NCI-H69 (cell line): Measurements from ENCODE around the gene B9D1.
A peak's percentile ranks its signal among the peaks of the same experiment; 100 is the strongest.

Source experiments
- DNase-seq: peaks from one replicate; lab custom pipeline; 2025; lab: John Stamatoyannopoulos, UW

Gene B9D1

GRCh38 chr17:19319771-19320505 lies 42.6 kb downstream of the B9D1 start:
- DNase-seq: no peak

GRCh38 chr17:19318611-19319010 lies 43.9 kb downstream of the B9D1 start:
- DNase-seq: no peak

- peak; percentile 39 for DNase-seq
Measured at GRCh38 chr17:19317359-19318095, 45.0 kb downstream of the B9D1 start.

GRCh38 chr17:19316761-19317358 lies 45.7 kb downstream of the B9D1 start:
- DNase-seq: no peak

- DNase-seq: no peak
Measured at GRCh38 chr17:19315104-19315503, 47.4 kb downstream of the B9D1 start.

- DNase-seq: no peak
Measured at GRCh38 chr17:19313746-19314651, 48.5 kb downstream of the B9D1 start.

DNA sequence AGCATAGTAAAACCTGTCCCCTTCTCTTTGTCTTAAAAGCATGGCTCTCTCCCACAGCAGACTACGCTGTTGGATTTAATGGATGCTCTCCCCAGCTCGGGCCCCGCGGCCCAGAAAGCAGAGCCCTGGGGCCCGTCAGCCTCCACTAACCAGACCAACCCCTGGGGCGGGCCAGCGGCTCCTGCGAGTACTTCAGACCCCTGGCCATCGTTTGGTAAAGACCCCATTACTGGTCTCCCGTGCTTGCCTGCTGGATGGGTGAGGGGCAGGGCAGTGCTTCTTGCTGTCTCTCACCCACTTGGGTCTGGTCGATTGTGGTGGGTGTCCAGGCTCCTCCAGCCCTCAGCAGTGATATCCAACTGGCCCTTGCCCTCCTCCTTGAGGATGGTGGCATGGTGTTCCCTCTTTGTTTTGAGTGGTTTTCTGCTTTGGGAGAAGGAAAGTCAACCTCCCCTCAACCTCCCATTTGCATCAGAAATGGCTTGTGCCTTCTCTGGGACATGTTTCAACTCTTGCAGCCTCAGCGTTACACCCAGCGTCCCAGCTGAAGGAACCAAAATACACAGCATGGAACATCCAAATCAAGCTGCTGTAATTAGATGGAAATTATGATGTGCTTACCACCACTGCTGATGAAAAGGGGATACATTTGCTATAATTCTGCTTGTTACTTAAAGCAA lies 49.3 kb downstream of the B9D1 start:
- DNase-seq: no peak

GRCh38 chr17:19312406-19312805 lies 50.1 kb downstream of the B9D1 start:
- DNase-seq: no peak

GRCh38 chr17:19311421-19312215 lies 50.9 kb downstream of the B9D1 start:
- DNase-seq: no peak

GRCh38 chr17:19311016-19311415 lies 51.5 kb downstream of the B9D1 start:
- no peak for DNase-seq

GRCh38 chr17:19310151-19310550 lies 52.4 kb downstream of the B9D1 start:
- no peak for DNase-seq

DNA sequence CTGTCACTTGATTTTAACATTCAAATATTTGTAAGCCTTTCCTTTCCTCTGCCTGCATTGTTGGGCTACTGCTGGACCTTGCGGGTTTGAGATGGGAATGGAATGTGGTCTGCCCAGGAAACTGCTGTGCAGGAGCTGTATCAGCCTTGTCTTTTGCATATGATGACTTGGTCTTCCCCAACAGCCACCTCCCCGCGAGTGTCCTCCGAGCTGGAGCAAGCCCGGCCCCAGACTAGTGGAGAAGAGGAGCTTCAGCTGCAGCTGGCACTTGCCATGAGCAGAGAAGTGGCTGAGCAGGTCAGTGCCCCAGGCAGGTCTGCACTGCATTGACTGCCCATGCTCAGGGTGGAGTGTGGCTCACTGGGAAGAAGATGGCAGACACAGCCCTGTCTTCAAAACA lies 52.8 kb downstream of the B9D1 start:
- DNase-seq: no peak

- DNase-seq: peak; percentile 35
Measured at GRCh38 chr17:19308398-19308797, 54.1 kb downstream of the B9D1 start.

GRCh38 chr17:19307521-19307920 lies 55.0 kb downstream of the B9D1 start:
- no peak for DNase-seq

GRCh38 chr17:19306160-19307111 lies 56.1 kb downstream of the B9D1 start:
- DNase-seq: no peak

DNA sequence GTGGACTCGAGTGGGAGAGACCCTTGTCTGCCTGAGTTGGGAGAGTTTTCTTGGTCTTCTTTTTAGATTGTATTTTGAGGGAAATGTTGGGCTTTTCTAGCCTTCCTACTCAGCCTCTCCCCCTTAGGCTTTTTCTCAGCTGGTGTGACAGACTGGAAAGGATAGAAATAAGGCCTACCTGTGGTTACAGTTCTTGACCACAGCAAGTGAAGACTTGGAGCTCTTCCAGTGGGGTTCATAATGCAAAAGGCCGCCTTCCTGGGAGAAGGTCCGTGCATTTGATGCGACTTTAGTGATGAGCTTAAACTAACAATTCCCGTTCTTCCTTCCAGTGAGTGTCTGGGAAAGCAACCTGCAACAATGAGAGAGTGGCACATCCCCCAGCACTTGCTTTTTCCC lies 56.8 kb downstream of the B9D1 start:
- no peak for DNase-seq

DNA sequence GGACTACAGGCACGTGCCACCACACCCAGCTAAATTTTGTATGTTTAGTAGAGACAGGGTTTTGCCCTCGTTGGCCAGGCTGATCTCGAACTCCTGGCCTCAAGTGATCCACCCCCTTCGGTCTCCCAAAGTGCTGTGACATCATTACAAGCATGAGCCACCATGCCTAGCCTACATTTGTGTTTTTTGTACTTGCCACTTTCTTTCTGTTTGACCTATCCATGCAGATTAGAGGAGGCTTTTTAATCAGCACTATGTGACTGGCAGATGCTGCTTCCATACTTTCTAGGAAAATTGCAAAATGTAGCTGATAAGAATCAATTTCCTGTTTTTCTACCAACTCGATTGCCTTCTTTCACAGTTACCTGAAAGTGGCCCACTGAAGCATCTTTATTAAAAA lies 57.3 kb downstream of the B9D1 start:
- DNase-seq: no peak

- no peak for DNase-seq
Measured at GRCh38 chr17:19304751-19305150, 57.8 kb downstream of the B9D1 start.

DNA sequence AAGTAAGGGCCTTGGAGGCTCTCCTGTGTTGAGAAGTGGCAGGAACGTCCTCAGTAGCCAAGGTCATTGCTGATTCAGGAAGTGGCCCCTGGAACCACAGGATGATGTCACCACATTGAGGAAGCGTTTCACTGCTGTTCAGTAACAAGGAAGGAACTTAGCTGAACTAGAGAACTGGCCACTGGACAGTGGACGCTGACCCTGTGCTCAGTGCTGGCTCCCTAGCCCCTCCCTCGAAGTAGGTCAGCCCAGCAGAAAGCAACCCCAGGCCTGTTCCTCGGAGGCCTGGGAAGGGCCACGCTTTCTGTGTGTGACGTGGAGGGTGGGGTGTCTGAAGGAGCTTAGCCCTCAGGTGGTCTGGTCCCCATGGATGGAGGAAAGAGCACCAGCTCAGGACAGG lies 58.3 kb downstream of the B9D1 start:
- no peak for DNase-seq

DNA sequence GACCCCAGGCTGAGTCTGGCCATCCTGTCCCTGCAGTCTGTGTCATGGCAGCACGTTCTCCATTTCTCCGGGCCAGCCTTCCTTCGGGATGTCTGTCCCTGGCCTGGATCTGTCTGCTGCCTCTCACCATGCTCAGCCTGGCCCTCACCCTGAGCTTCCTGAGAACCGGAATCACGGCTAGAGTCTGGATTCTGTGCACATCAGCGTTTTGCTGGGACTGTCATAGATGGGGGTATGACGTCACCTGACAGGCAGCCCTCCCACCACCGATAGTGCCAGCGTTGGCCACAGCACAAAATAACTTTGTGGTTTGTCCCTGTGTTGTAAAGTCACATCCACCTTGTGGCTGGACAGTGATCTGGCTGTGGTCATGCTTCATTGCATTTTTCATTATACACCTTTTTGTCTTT lies 59.2 kb downstream of the B9D1 start:
- DNase-seq: no peak
